Measurements from ENCODE around the gene EFTUD2. TPM values are rescaled to one million over a fixed set of nuclear protein-coding genes. Genes with fewer than 3 reads are reported as not detected.
A peak's percentile ranks its signal among the peaks of the same experiment; 100 is the strongest.

EFTUD2 gene
- total and polyA plus RNA-seq, 2 of the 13 experiments (the other 11 are each of a cell fraction or from before 2014, with no cell fraction given) = 111 to 137 TPM

GRCh38 chr17:44911133-44912001 is 12.1 kb upstream of the EFTUD2 start (continued):
- TF ChIP-seq FUBP1 (CRISPR knock-in tag; IDR thresholded peaks at IDR 0.05; ENCODE audit: borderline replicate concordance) (no peak), TBP (CRISPR knock-in tag; IDR thresholded peaks at IDR 0.05) (no peak), HMG20B (CRISPR knock-in tag; conservative IDR thresholded peaks at IDR 0.05) (no peak), HOXA9 (CRISPR knock-in tag; IDR thresholded peaks at IDR 0.05; ENCODE audit: borderline replicate concordance) (no peak), ZGPAT (CRISPR knock-in tag; IDR thresholded peaks at IDR 0.05) (peak; percentile 58; the same call in 1 of the 2 replicates), BRCA1 (CRISPR knock-in tag; IDR thresholded peaks at IDR 0.05) (no peak), ZMYM3 (CRISPR knock-in tag; IDR thresholded peaks at IDR 0.05) (no peak), MAFF (IDR thresholded peaks at IDR 0.05; ENCODE audit: low read depth, low read length) (no peak), ZNF234 (CRISPR knock-in tag; conservative IDR thresholded peaks at IDR 0.05) (no peak), KIAA2018 (CRISPR knock-in tag; IDR thresholded peaks at IDR 0.05; ENCODE audit: borderline replicate concordance) (no peak), SALL1 (CRISPR knock-in tag; IDR thresholded peaks at IDR 0.05) (no peak), ETS1 (CRISPR knock-in tag; IDR thresholded peaks at IDR 0.05) (no peak), KAT8 (CRISPR knock-in tag; IDR thresholded peaks at IDR 0.05) (no peak), ZNF691 (CRISPR knock-in tag; IDR thresholded peaks at IDR 0.05; ENCODE audit: borderline replicate concordance, low read depth) (peak; percentile 62; the same call in 1 of the 2 replicates), PHF8 (CRISPR knock-in tag; IDR thresholded peaks at IDR 0.05) (peak; percentile 42)
